ENCODE data around the gene ATG101.

GRCh38 chr12:52084491-52085231 is 14.9 kb downstream of the ATG101 start:
- TF ChIP-seq POLR2A (IDR thresholded peaks at IDR 0.05) (no peak), CTCF (IDR thresholded peaks at IDR 0.05) (no peak)

Measured in vagina (tissue), 2 donors.